Astrocyte (in vitro differentiated cells and primary cell): Measurements from ENCODE around the gene MAPRE2. TPM values are rescaled to one million over a fixed set of nuclear protein-coding genes. Genes with fewer than 3 reads are reported as not detected.

Source experiments
- DNase-seq: peaks from one replicate; pipeline ENCODE4 v3.0.0-alpha.2; 2010; ENCODE audit warnings: low read depth
- FAIRE-seq: peaks from 2 replicates; lab custom pipeline; 2011; peaks lifted over from hg19 to GRCh38; lab: Jason Lieb, UNC
- H2AFZ ChIP-seq: 2 replicates; pipeline ENCODE4 v1.6.0; 2012; ENCODE audit warnings: low read depth, low read length, inconsistent platforms
- H3K27ac ChIP-seq: 2 replicates; pipeline ENCODE4 v1.5.1; 2011; ENCODE audit warnings: low read depth, low read length, inconsistent platforms
- H3K27me3 ChIP-seq: 2 replicates; pipeline ENCODE4 v1.6.0; 2011; ENCODE audit warnings: low read length, inconsistent platforms; ENCODE audit not compliant: insufficient read depth
- H3K36me3 ChIP-seq: 2 replicates; pipeline ENCODE4 v1.5.1; 2011; ENCODE audit warnings: low read length, inconsistent platforms; ENCODE audit not compliant: insufficient read depth
- H3K4me1 ChIP-seq: 2 replicates; pipeline ENCODE4 v1.5.1; 2011; ENCODE audit warnings: low read length, inconsistent platforms; ENCODE audit not compliant: insufficient read depth
- H3K4me2 ChIP-seq: 2 replicates; pipeline ENCODE4 v1.6.0; 2012; ENCODE audit warnings: low read length, inconsistent platforms
- H3K4me3 ChIP-seq: 2 replicates; pipeline ENCODE4 v1.5.1; 2011; ENCODE audit warnings: low read depth, mild to moderate bottlenecking, low read length, inconsistent platforms; ENCODE audit not compliant: insufficient read depth
- H3K79me2 ChIP-seq: 2 replicates; pipeline ENCODE4 v1.6.0; 2012; ENCODE audit warnings: mild to moderate bottlenecking, low read length, inconsistent platforms; ENCODE audit not compliant: insufficient read depth
- H3K9ac ChIP-seq: 2 replicates; pipeline ENCODE4 v1.6.0; 2012; ENCODE audit warnings: mild to moderate bottlenecking, low read length, inconsistent platforms
- H3K9me3 ChIP-seq: 2 replicates; pipeline ENCODE4 v1.5.1; 2012; ENCODE audit warnings: low read depth, mild to moderate bottlenecking, low read length, inconsistent platforms; ENCODE audit not compliant: insufficient read depth
- H4K20me1 ChIP-seq: 2 replicates; pipeline ENCODE4 v1.6.0; 2012; ENCODE audit warnings: low read length, inconsistent platforms; ENCODE audit not compliant: insufficient read depth
- H3K27ac Mint-ChIP-seq: one replicate; pipeline ENCODE4 v1.8.0; 2021; ENCODE audit warnings: mild to moderate bottlenecking, mixed read lengths; ENCODE audit not compliant: unreplicated experiment
- H3K27me3 Mint-ChIP-seq: one replicate; pipeline ENCODE4 v1.8.0; 2021; ENCODE audit warnings: low read depth, mixed read lengths; ENCODE audit not compliant: unreplicated experiment
- H3K36me3 Mint-ChIP-seq: one replicate; pipeline ENCODE4 v1.8.0; 2021; ENCODE audit warnings: low read depth, mixed read lengths; ENCODE audit not compliant: unreplicated experiment
- H3K4me1 Mint-ChIP-seq: one replicate; pipeline ENCODE4 v1.8.0; 2021; ENCODE audit warnings: low read depth, mixed read lengths; ENCODE audit not compliant: unreplicated experiment
- H3K4me3 Mint-ChIP-seq: one replicate; pipeline ENCODE4 v1.8.0; 2021; ENCODE audit warnings: mild to moderate bottlenecking, moderate library complexity, mixed read lengths; ENCODE audit not compliant: unreplicated experiment
- H3K9me3 Mint-ChIP-seq: one replicate; pipeline ENCODE4 v1.8.0; 2021; ENCODE audit warnings: mild to moderate bottlenecking, mixed read lengths; ENCODE audit not compliant: unreplicated experiment
- EZH2 ChIP-seq: IDR thresholded peaks from 2 replicates; pipeline ENCODE4 v1.6.1; 2012; ENCODE audit warnings: mild to moderate bottlenecking, low read length, inconsistent platforms; ENCODE audit not compliant: insufficient read depth
- total RNA-seq: library from RNA; stranded (reverse); gene quantifications from 2 replicates; pipeline ENCODE4 v1.2.1, GENCODE V29; 2021
- TF ChIP-seq, protein P1 (sequence below): IDR thresholded peaks from 2 replicates; pipeline ENCODE4 v1.5.1; 2011; ENCODE audit warnings: low read depth, mild to moderate bottlenecking, inconsistent platforms, low read length, moderate library complexity; ENCODE audit not compliant: insufficient read depth

MAPRE2 gene
- total RNA-seq, 1 donor from 2014 or later: 33.8 TPM

DNA sequence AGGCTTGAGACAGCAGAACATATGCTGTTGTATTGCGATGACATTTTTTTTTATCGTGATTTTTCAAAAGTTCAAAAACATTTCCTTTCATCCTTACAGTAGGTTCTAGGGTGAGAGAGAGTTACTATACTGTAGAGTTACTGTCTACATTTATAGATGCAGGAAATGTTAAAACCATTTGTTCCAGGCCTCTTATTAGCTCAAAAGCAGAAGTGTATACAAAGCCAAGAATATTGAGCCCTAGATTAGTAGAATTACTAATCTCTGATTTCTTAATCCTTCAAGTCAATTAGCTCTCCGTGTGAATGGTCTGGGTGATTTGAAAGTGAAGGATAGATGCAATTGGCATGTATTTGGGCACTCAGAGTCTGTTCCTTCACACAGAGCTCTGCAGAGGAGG is 73.1 kb downstream of the MAPRE2 start:
- no peaks in the 10 kb centered on the region for H3K9me3 ChIP-seq
- no peak overlapping the region for H3K4me3 ChIP-seq
- no peaks in the 10 kb centered on the region for H3K36me3 ChIP-seq
- H3K79me2 ChIP-seq: peaks cover 5% of the 10 kb centered on the region
- no peaks in the 10 kb centered on the region for H3K27me3 Mint-ChIP-seq
- no peak overlapping the region for H3K27ac Mint-ChIP-seq
- H3K4me2 ChIP-seq: no peak overlapping the region
- DNase-seq (no peak), FAIRE-seq (no peak)
- peaks cover 24% of the 10 kb centered on the region for H3K4me1 Mint-ChIP-seq
- H2AFZ ChIP-seq: no peak overlapping the region
- no peaks in the 10 kb centered on the region for H4K20me1 ChIP-seq
- H3K27me3 ChIP-seq: no peaks in the 10 kb centered on the region
- H3K4me1 ChIP-seq: peaks cover 10% of the 10 kb centered on the region
- H3K4me3 Mint-ChIP-seq: no peak overlapping the region
- no peaks in the 10 kb centered on the region for H3K9me3 Mint-ChIP-seq
- H3K27ac ChIP-seq: no peak overlapping the region
- no peak for TF ChIP-seq EZH2
- TF ChIP-seq, protein P1, sequence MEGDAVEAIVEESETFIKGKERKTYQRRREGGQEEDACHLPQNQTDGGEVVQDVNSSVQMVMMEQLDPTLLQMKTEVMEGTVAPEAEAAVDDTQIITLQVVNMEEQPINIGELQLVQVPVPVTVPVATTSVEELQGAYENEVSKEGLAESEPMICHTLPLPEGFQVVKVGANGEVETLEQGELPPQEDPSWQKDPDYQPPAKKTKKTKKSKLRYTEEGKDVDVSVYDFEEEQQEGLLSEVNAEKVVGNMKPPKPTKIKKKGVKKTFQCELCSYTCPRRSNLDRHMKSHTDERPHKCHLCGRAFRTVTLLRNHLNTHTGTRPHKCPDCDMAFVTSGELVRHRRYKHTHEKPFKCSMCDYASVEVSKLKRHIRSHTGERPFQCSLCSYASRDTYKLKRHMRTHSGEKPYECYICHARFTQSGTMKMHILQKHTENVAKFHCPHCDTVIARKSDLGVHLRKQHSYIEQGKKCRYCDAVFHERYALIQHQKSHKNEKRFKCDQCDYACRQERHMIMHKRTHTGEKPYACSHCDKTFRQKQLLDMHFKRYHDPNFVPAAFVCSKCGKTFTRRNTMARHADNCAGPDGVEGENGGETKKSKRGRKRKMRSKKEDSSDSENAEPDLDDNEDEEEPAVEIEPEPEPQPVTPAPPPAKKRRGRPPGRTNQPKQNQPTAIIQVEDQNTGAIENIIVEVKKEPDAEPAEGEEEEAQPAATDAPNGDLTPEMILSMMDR: no peak
- H3K9ac ChIP-seq: no peak overlapping the region
- H3K36me3 Mint-ChIP-seq: no peaks in the 10 kb centered on the region

DNA sequence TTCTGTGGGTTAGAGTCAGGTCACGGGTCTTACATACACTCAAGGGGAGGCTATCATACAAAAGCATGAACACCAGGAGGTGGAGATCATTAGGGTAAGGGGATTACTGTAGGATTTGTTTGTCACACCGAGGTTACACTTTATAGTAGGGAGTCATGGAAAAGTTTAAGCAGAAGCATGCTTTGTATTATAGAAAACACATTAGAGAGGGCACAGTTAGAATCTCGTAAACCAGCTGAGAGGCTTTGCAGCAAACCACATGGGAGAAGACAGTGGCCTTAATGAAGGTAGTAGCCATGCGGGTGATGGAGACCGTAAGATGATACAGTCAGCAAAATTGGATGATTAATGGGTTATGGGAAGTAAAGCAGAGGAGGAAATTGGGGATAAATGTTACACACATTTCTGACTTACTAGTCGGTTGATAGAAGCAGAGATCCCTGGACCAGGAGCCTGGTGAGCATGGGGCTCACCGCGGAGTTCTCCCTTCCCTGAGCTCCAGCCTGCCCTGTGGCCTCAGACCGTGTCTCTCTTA is 75.6 kb downstream of the MAPRE2 start:
- Histone ChIP-seq H3K9me3 (no peaks in the 10 kb centered on the region), H3K36me3 (no peaks in the 10 kb centered on the region), H3K4me3 (no peak overlapping the region), H3K27me3 (no peaks in the 10 kb centered on the region), H3K4me2 (no peak overlapping the region), H3K79me2 (peaks cover 1% of the 10 kb centered on the region), H3K27ac (no peak overlapping the region), H3K4me1 (peaks cover 7% of the 10 kb centered on the region), H3K9ac (no peak overlapping the region), H4K20me1 (peaks cover 5% of the 10 kb centered on the region), H2AFZ (no peak overlapping the region)
- Mint-ChIP-seq H3K4me1 (peaks cover 18% of the 10 kb centered on the region), H3K4me3 (no peak overlapping the region), H3K27me3 (no peaks in the 10 kb centered on the region), H3K36me3 (peaks cover 5% of the 10 kb centered on the region), H3K9me3 (no peaks in the 10 kb centered on the region), H3K27ac (no peak overlapping the region)
- TF ChIP-seq, protein P1: no peak
- TF ChIP-seq EZH2: no peak
- DNase-seq: no peak
- FAIRE-seq: no peak

DNA sequence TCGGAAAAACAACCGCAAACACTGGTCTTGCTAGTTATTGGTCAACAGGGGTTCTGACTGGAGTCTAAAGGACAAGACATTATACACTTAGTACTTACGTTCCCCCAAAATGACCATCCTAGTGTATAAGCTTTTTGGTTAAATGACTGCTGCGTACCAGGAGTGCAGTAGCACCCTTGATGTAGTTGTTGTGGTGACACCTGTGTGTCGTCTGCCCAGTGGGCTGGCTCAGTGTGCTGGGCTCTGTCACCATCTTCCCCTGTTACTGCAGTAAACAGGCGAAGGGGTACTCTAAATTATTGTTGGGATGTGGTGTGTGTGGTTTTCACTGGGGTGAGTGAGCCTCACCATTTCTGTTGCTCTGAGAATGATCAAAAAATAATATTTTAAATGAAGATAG is 76.2 kb downstream of the MAPRE2 start:
- Histone ChIP-seq H3K79me2 (no peaks in the 10 kb centered on the region), H3K36me3 (no peaks in the 10 kb centered on the region), H3K9me3 (no peaks in the 10 kb centered on the region), H3K4me3 (no peak overlapping the region), H3K27ac (peak overlapping the region; percentile 67), H3K4me1 (peaks cover 7% of the 10 kb centered on the region), H3K9ac (no peak overlapping the region), H2AFZ (no peak overlapping the region), H4K20me1 (peaks cover 5% of the 10 kb centered on the region), H3K27me3 (no peaks in the 10 kb centered on the region), H3K4me2 (peak overlapping the region; percentile 2)
- H3K27me3 Mint-ChIP-seq: no peaks in the 10 kb centered on the region
- peaks cover 18% of the 10 kb centered on the region for H3K4me1 Mint-ChIP-seq
- peak overlapping the region; percentile 37 for H3K27ac Mint-ChIP-seq
- peaks cover 5% of the 10 kb centered on the region for H3K36me3 Mint-ChIP-seq
- H3K9me3 Mint-ChIP-seq: no peaks in the 10 kb centered on the region
- TF ChIP-seq EZH2: no peak
- TF ChIP-seq, protein P1: no peak
- no peak overlapping the region for H3K4me3 Mint-ChIP-seq
- FAIRE-seq (no peak), DNase-seq (no peak)
